NCI-H1105 treated with DMSO at 0.1 percent for 48 hours (cell line): ENCODE measurements around the gene TLCD2.
"Not testable (repeated sequence)": the region's sequence is repeated elsewhere in the genome, so short reads cannot be mapped to it uniquely, and the experiment has no call there.

Experiments used
- DNase-seq: peaks from one replicate; lab custom pipeline; 2025; lab: John Stamatoyannopoulos, UW

The TLCD2 gene

GRCh38 chr17:1686086-1686485, 24.1 kb downstream of the TLCD2 start:
- no peak for DNase-seq

- peak; percentile 88 for DNase-seq
Observed at GRCh38 chr17:1684378-1685189, 25.6 kb downstream of the TLCD2 start, which contains the start of gene PRPF8. PRPF8 (minus strand) TSS chr17:1684867; CDS start chr17:1684571, 296 bp downstream.

- no peak for DNase-seq
Observed at GRCh38 chr17:1683459-1683858, 26.7 kb downstream of the TLCD2 start.

GRCh38 chr17:1676401-1676800, 33.8 kb downstream of the TLCD2 start:
- no peak for DNase-seq

- no peak for DNase-seq
Observed at GRCh38 chr17:1673041-1673785, 37.0 kb downstream of the TLCD2 start.

- not testable (repeated sequence) for DNase-seq
Observed at GRCh38 chr17:1663934-1664333, 46.2 kb downstream of the TLCD2 start.

GRCh38 chr17:1661045-1661444, 49.1 kb downstream of the TLCD2 start:
- DNase-seq: no peak

- DNase-seq: no peak
Observed at GRCh38 chr17:1658100-1658499, 52.1 kb downstream of the TLCD2 start.

- no peak for DNase-seq
Observed at GRCh38 chr17:1653735-1654134, 56.4 kb downstream of the TLCD2 start.

- DNase-seq: not testable (repeated sequence)
Observed at GRCh38 chr17:1652794-1653193, 57.4 kb downstream of the TLCD2 start.
